ENCODE data around the gene NTM. TPM values are rescaled to one million over a fixed set of nuclear protein-coding genes. Genes with fewer than 3 reads are reported as not detected.

The NTM gene
- total and polyA plus RNA-seq, 2 of the 8 experiments (the other 6 are each of a cell fraction or from before 2014, with no cell fraction given) = 13.4 to 20.0 TPM

- Histone ChIP-seq H3K56ac (replicated peaks; ENCODE audit: insufficient read length, low read depth, low read length) (no peak overlapping the region), H3K23me2 (ENCODE audit: low read depth, low read length) (no peaks in the 10 kb centered on the region), H3K9me3 (ENCODE audit: insufficient read depth in 2 of 2, low read depth in 1 of 2, low read length in 1 of 2) (peaks cover 8 to 11% of the 10 kb centered on the region in 2 experiments; a peak in 3 of 4 replicates), H2AK5ac (ENCODE audit: low read depth, low read length) (no peak overlapping the region), H3K36me3 (ENCODE audit: control insufficient read depth in 2 of 4, insufficient read depth in 4 of 4, low read length in 3 of 4) (peaks cover 0 to 2% (median 0%) of the 10 kb centered on the region in 4 experiments; a peak in 1 of 8 replicates), H3K23ac (ENCODE audit: insufficient read length) (no peak overlapping the region), H4K5ac (ENCODE audit: insufficient read length, low read depth, low read length) (no peak overlapping the region), H3K4me2 (ENCODE audit: insufficient read depth in 1 of 2, low read depth in 2 of 2, low read length in 2 of 2) (no peak overlapping the region), H2BK5ac (ENCODE audit: low read depth, low read length) (no peak overlapping the region), H2BK12ac (ENCODE audit: low read depth, low read length) (no peak overlapping the region), H3K79me2 (ENCODE audit: control insufficient read depth in 1 of 2, insufficient read depth in 2 of 2, low read length in 2 of 2) (no peaks in the 10 kb centered on the region), H2BK120ac (replicated peaks; ENCODE audit: low read depth, low read length) (no peak overlapping the region), H4K91ac (replicated peaks; ENCODE audit: insufficient read length, low read length) (no peak overlapping the region), H2BK20ac (ENCODE audit: low read length) (no peak overlapping the region), H3K27ac (ENCODE audit: low read depth, low read length) (no peak overlapping the region), H3K18ac (ENCODE audit: extremely low read depth, low read length) (no peak overlapping the region), H3K79me1 (ENCODE audit: low read depth, low read length) (no peaks in the 10 kb centered on the region), H2AFZ (ENCODE audit: low read length) (no peak overlapping the region), H2BK15ac (ENCODE audit: low read length) (no peak overlapping the region), H3K4me1 (replicated peaks in 1 of 4; ENCODE audit: control insufficient read depth in 3 of 4, insufficient read depth in 4 of 4, low read length in 3 of 4) (no peaks in the 10 kb centered on the region), H3K14ac (ENCODE audit: insufficient read length) (no peak overlapping the region), H3K4me3 (ENCODE audit: extremely low read depth in 1 of 4, insufficient read depth in 2 of 4, low read depth in 3 of 4, low read length in 4 of 4) (no peak overlapping the region), H4K20me1 (replicated peaks in 1 of 2; ENCODE audit: control insufficient read depth in 1 of 2, insufficient read depth in 2 of 2, low read length in 2 of 2) (no peaks in the 10 kb centered on the region), H3K4ac (replicated peaks; ENCODE audit: insufficient read length, low read depth, low read length) (no peak overlapping the region), H3K9ac (replicated peaks in 1 of 4; ENCODE audit: extremely low read depth in 1 of 4, low read depth in 3 of 4, low read length in 3 of 4) (no peak overlapping the region), H4K8ac (ENCODE audit: extremely low read depth, insufficient read depth, low read length) (no peak overlapping the region), H3K27me3 (replicated peaks in 1 of 4; ENCODE audit: control insufficient read depth in 3 of 4, extremely low read depth in 1 of 4, insufficient read depth in 3 of 4, low read length in 3 of 4) (no peaks in the 10 kb centered on the region)
- ChIA-PET CTCF (ENCODE audit: partially characterized antibody) (no interaction called here), POLR2A (ENCODE audit: partially characterized antibody) (no interaction called here)
- FAIRE-seq (no peak), DNase-seq (ENCODE audit: low read depth in 1 of 2, low spot score in 2 of 2) (no peak)
- 85% methylated on average over 17 of the region's 17 CpGs; no CpG with 5 or more reads in 1 of the 2 experiments for WGBS, 2 experiments (ENCODE audit: extremely low coverage in 1 of 2, insufficient coverage in 1 of 2, insufficient read length in 1 of 2, insufficient replicate concordance in 2 of 2, low coverage in 1 of 2, low lambda C conversion rate in 2 of 2, missing lambda C conversion rate in 1 of 2)
- TF ChIP-seq CTCF (IDR thresholded peaks at IDR 0.05; ENCODE audit: control extremely low read depth in 1 of 3, insufficient read depth in 1 of 3, low read depth in 1 of 3, low read length in 3 of 3) (no peak), RNF2 (IDR thresholded peaks at IDR 0.05; ENCODE audit: borderline replicate concordance, low read depth, low read length, missing control alignments, poor library complexity, severe bottlenecking) (no peak), FOSL1 (IDR thresholded peaks at IDR 0.05; ENCODE audit: insufficient read depth, low read depth, low read length) (no peak), SUZ12 (IDR thresholded peaks at IDR 0.05; ENCODE audit: low read length) (no peak), SIRT6 (IDR thresholded peaks at IDR 0.05; ENCODE audit: low read length) (no peak), NANOG (IDR thresholded peaks at IDR 0.05; ENCODE audit: insufficient read depth, low read depth, low read length, poor library complexity, severe bottlenecking) (no peak), ATF3 (IDR thresholded peaks at IDR 0.05; ENCODE audit: insufficient read depth, low read depth, low read length) (no peak), GTF2F1 (IDR thresholded peaks at IDR 0.05; ENCODE audit: borderline replicate concordance, low read depth, low read length) (no peak)
Observed at GRCh38 chr11:132078264-132079076, 708.1 kb downstream of the NTM start.
